Measurements from ENCODE around the gene ASIC4. TPM values are rescaled to one million over a fixed set of nuclear protein-coding genes. Genes with fewer than 3 reads are reported as not detected.

The ASIC4 gene
- total and polyA plus RNA-seq, 2 of the 13 experiments (the other 11 are each of a cell fraction or from before 2014, with no cell fraction given) = 0.03 TPM; not detected in 1

DNA sequence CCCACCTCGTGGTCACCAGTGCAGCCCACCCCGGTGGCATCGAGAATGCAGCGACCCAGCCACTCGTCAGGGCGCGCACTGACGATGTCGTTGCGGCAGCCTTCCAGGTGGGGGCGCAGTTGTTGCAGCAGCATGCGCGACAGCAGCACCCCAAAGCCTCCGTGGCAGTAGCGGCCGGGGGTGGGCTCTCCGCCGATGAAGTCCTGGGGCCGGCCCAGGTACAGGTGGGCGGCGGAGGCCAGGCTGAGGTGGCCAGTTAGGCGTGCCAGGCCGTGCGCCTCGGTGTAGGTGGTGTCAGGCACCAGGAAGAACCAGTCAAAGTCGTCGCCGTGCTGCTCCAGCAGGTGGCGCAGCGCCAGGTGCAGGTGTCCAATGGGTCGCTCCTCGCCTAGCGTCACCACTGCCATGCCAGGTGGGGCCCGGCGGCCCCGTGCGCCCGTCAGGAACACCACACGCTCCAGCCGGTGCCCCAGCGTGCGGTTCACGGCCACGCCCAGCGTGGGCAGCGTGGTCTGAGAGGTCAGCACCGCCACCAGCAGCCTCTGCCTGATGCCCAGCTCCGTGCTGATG lies 27.4 kb downstream of the ASIC4 start (continued):
- TF ChIP-seq, protein P1, sequence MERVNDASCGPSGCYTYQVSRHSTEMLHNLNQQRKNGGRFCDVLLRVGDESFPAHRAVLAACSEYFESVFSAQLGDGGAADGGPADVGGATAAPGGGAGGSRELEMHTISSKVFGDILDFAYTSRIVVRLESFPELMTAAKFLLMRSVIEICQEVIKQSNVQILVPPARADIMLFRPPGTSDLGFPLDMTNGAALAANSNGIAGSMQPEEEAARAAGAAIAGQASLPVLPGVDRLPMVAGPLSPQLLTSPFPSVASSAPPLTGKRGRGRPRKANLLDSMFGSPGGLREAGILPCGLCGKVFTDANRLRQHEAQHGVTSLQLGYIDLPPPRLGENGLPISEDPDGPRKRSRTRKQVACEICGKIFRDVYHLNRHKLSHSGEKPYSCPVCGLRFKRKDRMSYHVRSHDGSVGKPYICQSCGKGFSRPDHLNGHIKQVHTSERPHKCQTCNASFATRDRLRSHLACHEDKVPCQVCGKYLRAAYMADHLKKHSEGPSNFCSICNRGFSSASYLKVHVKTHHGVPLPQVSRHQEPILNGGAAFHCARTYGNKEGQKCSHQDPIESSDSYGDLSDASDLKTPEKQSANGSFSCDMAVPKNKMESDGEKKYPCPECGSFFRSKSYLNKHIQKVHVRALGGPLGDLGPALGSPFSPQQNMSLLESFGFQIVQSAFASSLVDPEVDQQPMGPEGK (CRISPR knock-in tag; IDR thresholded peaks at IDR 0.05) = peak; percentile 76
- no peak for TF ChIP-seq ZNF292 (CRISPR knock-in tag; IDR thresholded peaks at IDR 0.05; ENCODE audit: borderline replicate concordance, low read depth)
- TF ChIP-seq TCF7L2 (IDR thresholded peaks at IDR 0.05; ENCODE audit: low read depth, low read length) = no peak
- TF ChIP-seq, protein P2, sequence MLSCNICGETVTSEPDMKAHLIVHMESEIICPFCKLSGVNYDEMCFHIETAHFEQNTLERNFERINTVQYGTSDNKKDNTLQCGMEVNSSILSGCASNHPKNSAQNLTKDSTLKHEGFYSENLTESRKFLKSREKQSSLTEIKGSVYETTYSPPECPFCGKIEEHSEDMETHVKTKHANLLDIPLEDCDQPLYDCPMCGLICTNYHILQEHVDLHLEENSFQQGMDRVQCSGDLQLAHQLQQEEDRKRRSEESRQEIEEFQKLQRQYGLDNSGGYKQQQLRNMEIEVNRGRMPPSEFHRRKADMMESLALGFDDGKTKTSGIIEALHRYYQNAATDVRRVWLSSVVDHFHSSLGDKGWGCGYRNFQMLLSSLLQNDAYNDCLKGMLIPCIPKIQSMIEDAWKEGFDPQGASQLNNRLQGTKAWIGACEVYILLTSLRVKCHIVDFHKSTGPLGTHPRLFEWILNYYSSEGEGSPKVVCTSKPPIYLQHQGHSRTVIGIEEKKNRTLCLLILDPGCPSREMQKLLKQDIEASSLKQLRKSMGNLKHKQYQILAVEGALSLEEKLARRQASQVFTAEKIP (CRISPR knock-in tag; IDR thresholded peaks at IDR 0.05; ENCODE audit: borderline replicate concordance) = no peak
- TF ChIP-seq GPN1 (CRISPR knock-in tag; IDR thresholded peaks at IDR 0.05; ENCODE audit: borderline replicate concordance) = 0 out of 2 replicates have a peak, but pooled peaks have one; percentile 28
- TF ChIP-seq POLR2AphosphoS2 (IDR thresholded peaks at IDR 0.05; ENCODE audit: low read depth, low read length) = no peak
- TF ChIP-seq HNRNPUL1 (IDR thresholded peaks at IDR 0.05; ENCODE audit: low read depth, low read length) = no peak
- TF ChIP-seq THAP11 (CRISPR knock-in tag; IDR thresholded peaks at IDR 0.05) = peak; percentile 76
- TF ChIP-seq, protein P3, sequence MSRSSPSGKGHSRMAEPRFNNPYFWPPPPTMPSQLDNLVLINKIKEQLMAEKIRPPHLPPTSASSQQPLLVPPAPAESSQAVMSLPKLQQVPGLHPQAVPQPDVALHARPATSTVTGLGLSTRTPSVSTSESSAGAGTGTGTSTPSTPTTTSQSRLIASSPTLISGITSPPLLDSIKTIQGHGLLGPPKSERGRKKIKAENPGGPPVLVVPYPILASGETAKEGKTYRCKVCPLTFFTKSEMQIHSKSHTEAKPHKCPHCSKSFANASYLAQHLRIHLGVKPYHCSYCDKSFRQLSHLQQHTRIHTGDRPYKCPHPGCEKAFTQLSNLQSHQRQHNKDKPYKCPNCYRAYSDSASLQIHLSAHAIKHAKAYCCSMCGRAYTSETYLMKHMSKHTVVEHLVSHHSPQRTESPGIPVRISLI (CRISPR knock-in tag; IDR thresholded peaks at IDR 0.05; ENCODE audit: borderline replicate concordance) = peak; percentile 71; the same call in 1 of the 2 replicates
- TF ChIP-seq ISX (CRISPR knock-in tag; conservative IDR thresholded peaks at IDR 0.05) = no peak
- TF ChIP-seq POLR2G (IDR thresholded peaks at IDR 0.05; ENCODE audit: low read depth, low read length) = no peak
- TF ChIP-seq, protein P4, sequence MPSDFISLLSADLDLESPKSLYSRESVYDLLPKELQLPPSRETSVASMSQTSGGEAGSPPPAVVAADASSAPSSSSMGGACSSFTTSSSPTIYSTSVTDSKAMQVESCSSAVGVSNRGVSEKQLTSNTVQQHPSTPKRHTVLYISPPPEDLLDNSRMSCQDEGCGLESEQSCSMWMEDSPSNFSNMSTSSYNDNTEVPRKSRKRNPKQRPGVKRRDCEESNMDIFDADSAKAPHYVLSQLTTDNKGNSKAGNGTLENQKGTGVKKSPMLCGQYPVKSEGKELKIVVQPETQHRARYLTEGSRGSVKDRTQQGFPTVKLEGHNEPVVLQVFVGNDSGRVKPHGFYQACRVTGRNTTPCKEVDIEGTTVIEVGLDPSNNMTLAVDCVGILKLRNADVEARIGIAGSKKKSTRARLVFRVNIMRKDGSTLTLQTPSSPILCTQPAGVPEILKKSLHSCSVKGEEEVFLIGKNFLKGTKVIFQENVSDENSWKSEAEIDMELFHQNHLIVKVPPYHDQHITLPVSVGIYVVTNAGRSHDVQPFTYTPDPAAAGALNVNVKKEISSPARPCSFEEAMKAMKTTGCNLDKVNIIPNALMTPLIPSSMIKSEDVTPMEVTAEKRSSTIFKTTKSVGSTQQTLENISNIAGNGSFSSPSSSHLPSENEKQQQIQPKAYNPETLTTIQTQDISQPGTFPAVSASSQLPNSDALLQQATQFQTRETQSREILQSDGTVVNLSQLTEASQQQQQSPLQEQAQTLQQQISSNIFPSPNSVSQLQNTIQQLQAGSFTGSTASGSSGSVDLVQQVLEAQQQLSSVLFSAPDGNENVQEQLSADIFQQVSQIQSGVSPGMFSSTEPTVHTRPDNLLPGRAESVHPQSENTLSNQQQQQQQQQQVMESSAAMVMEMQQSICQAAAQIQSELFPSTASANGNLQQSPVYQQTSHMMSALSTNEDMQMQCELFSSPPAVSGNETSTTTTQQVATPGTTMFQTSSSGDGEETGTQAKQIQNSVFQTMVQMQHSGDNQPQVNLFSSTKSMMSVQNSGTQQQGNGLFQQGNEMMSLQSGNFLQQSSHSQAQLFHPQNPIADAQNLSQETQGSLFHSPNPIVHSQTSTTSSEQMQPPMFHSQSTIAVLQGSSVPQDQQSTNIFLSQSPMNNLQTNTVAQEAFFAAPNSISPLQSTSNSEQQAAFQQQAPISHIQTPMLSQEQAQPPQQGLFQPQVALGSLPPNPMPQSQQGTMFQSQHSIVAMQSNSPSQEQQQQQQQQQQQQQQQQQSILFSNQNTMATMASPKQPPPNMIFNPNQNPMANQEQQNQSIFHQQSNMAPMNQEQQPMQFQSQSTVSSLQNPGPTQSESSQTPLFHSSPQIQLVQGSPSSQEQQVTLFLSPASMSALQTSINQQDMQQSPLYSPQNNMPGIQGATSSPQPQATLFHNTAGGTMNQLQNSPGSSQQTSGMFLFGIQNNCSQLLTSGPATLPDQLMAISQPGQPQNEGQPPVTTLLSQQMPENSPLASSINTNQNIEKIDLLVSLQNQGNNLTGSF (CRISPR knock-in tag; IDR thresholded peaks at IDR 0.05) = peak; percentile 83; the same call in 1 of the 2 replicates
- peak; percentile 92 for TF ChIP-seq ZNF891 (CRISPR knock-in tag; IDR thresholded peaks at IDR 0.05)
- peak; percentile 82 for TF ChIP-seq HIVEP1 (CRISPR knock-in tag; IDR thresholded peaks at IDR 0.05)
- no peak for TF ChIP-seq HNRNPH1 (optimal IDR thresholded peaks at IDR 0.05; ENCODE audit: low read depth, low read length)

Measured in HepG2 (cell line).